Astrocyte (in vitro differentiated cells and primary cell): Measurements from ENCODE around the gene CASR. TPM values are rescaled to one million over a fixed set of nuclear protein-coding genes. Genes with fewer than 3 reads are reported as not detected.

ENCODE experiments used
- DNase-seq: peaks from one replicate; pipeline ENCODE4 v3.0.0-alpha.2; 2010; ENCODE audit warnings: low read depth
- FAIRE-seq: peaks from 2 replicates; lab custom pipeline; 2011; peaks lifted over from hg19 to GRCh38; lab: Jason Lieb, UNC
- H2AFZ ChIP-seq: 2 replicates; pipeline ENCODE4 v1.6.0; 2012; ENCODE audit warnings: low read depth, low read length, inconsistent platforms
- H3K27ac ChIP-seq: 2 replicates; pipeline ENCODE4 v1.5.1; 2011; ENCODE audit warnings: low read depth, low read length, inconsistent platforms
- H3K27me3 ChIP-seq: 2 replicates; pipeline ENCODE4 v1.6.0; 2011; ENCODE audit warnings: low read length, inconsistent platforms; ENCODE audit not compliant: insufficient read depth
- H3K36me3 ChIP-seq: 2 replicates; pipeline ENCODE4 v1.5.1; 2011; ENCODE audit warnings: low read length, inconsistent platforms; ENCODE audit not compliant: insufficient read depth
- H3K4me1 ChIP-seq: 2 replicates; pipeline ENCODE4 v1.5.1; 2011; ENCODE audit warnings: low read length, inconsistent platforms; ENCODE audit not compliant: insufficient read depth
- H3K4me2 ChIP-seq: 2 replicates; pipeline ENCODE4 v1.6.0; 2012; ENCODE audit warnings: low read length, inconsistent platforms
- H3K4me3 ChIP-seq: 2 replicates; pipeline ENCODE4 v1.5.1; 2011; ENCODE audit warnings: low read depth, mild to moderate bottlenecking, low read length, inconsistent platforms; ENCODE audit not compliant: insufficient read depth
- H3K79me2 ChIP-seq: 2 replicates; pipeline ENCODE4 v1.6.0; 2012; ENCODE audit warnings: mild to moderate bottlenecking, low read length, inconsistent platforms; ENCODE audit not compliant: insufficient read depth
- H3K9ac ChIP-seq: 2 replicates; pipeline ENCODE4 v1.6.0; 2012; ENCODE audit warnings: mild to moderate bottlenecking, low read length, inconsistent platforms
- H3K9me3 ChIP-seq: 2 replicates; pipeline ENCODE4 v1.5.1; 2012; ENCODE audit warnings: low read depth, mild to moderate bottlenecking, low read length, inconsistent platforms; ENCODE audit not compliant: insufficient read depth
- H4K20me1 ChIP-seq: 2 replicates; pipeline ENCODE4 v1.6.0; 2012; ENCODE audit warnings: low read length, inconsistent platforms; ENCODE audit not compliant: insufficient read depth
- H3K27ac Mint-ChIP-seq: one replicate; pipeline ENCODE4 v1.8.0; 2021; ENCODE audit warnings: mild to moderate bottlenecking, mixed read lengths; ENCODE audit not compliant: unreplicated experiment
- H3K27me3 Mint-ChIP-seq: one replicate; pipeline ENCODE4 v1.8.0; 2021; ENCODE audit warnings: low read depth, mixed read lengths; ENCODE audit not compliant: unreplicated experiment
- H3K36me3 Mint-ChIP-seq: one replicate; pipeline ENCODE4 v1.8.0; 2021; ENCODE audit warnings: low read depth, mixed read lengths; ENCODE audit not compliant: unreplicated experiment
- H3K4me1 Mint-ChIP-seq: one replicate; pipeline ENCODE4 v1.8.0; 2021; ENCODE audit warnings: low read depth, mixed read lengths; ENCODE audit not compliant: unreplicated experiment
- H3K4me3 Mint-ChIP-seq: one replicate; pipeline ENCODE4 v1.8.0; 2021; ENCODE audit warnings: mild to moderate bottlenecking, moderate library complexity, mixed read lengths; ENCODE audit not compliant: unreplicated experiment
- H3K9me3 Mint-ChIP-seq: one replicate; pipeline ENCODE4 v1.8.0; 2021; ENCODE audit warnings: mild to moderate bottlenecking, mixed read lengths; ENCODE audit not compliant: unreplicated experiment
- EZH2 ChIP-seq: IDR thresholded peaks from 2 replicates; pipeline ENCODE4 v1.6.1; 2012; ENCODE audit warnings: mild to moderate bottlenecking, low read length, inconsistent platforms; ENCODE audit not compliant: insufficient read depth
- total RNA-seq: library from RNA; stranded (reverse); gene quantifications from 2 replicates; pipeline ENCODE4 v1.2.1, GENCODE V29; 2021
- TF ChIP-seq, protein P1 (sequence below): IDR thresholded peaks from 2 replicates; pipeline ENCODE4 v1.5.1; 2011; ENCODE audit warnings: low read depth, mild to moderate bottlenecking, inconsistent platforms, low read length, moderate library complexity; ENCODE audit not compliant: insufficient read depth

The CASR gene
- total RNA-seq, 1 donor from 2014 or later: not detected

DNA sequence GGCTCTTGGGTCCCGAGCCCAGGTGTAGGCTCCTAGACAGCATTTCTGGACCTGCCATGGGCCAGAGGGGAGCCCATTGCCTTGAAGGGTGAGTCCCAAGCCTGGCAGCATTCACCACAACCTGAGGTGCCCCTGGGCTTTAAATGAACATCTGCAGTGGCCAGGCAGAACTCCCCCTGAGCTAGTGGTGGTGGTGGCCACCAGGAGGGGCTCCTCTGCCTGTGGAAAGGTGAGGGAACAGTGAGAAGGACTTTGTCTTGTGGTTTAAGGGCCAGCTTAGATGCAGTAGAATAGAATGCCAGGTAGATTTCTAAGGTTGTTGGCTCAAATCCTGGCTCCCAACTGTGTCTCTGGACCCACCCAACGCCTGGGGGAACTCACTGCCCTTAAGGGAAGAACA is 55.6 kb downstream of the CASR start:
- H3K4me3 Mint-ChIP-seq: no peak overlapping the region
- H3K36me3 ChIP-seq: no peaks in the 10 kb centered on the region
- FAIRE-seq (no peak), DNase-seq (no peak)
- H4K20me1 ChIP-seq: no peaks in the 10 kb centered on the region
- no peaks in the 10 kb centered on the region for H3K9me3 Mint-ChIP-seq
- H3K27me3 Mint-ChIP-seq: no peaks in the 10 kb centered on the region
- H3K9me3 ChIP-seq: no peaks in the 10 kb centered on the region
- no peaks in the 10 kb centered on the region for H3K27me3 ChIP-seq
- H2AFZ ChIP-seq: no peak overlapping the region
- no peak overlapping the region for H3K27ac ChIP-seq
- no peak overlapping the region for H3K4me3 ChIP-seq
- no peak overlapping the region for H3K4me2 ChIP-seq
- no peaks in the 10 kb centered on the region for H3K4me1 Mint-ChIP-seq
- H3K9ac ChIP-seq: no peak overlapping the region
- no peaks in the 10 kb centered on the region for H3K79me2 ChIP-seq
- no peaks in the 10 kb centered on the region for H3K36me3 Mint-ChIP-seq
- TF ChIP-seq, protein P1, sequence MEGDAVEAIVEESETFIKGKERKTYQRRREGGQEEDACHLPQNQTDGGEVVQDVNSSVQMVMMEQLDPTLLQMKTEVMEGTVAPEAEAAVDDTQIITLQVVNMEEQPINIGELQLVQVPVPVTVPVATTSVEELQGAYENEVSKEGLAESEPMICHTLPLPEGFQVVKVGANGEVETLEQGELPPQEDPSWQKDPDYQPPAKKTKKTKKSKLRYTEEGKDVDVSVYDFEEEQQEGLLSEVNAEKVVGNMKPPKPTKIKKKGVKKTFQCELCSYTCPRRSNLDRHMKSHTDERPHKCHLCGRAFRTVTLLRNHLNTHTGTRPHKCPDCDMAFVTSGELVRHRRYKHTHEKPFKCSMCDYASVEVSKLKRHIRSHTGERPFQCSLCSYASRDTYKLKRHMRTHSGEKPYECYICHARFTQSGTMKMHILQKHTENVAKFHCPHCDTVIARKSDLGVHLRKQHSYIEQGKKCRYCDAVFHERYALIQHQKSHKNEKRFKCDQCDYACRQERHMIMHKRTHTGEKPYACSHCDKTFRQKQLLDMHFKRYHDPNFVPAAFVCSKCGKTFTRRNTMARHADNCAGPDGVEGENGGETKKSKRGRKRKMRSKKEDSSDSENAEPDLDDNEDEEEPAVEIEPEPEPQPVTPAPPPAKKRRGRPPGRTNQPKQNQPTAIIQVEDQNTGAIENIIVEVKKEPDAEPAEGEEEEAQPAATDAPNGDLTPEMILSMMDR: no peak
- TF ChIP-seq EZH2: no peak
- no peaks in the 10 kb centered on the region for H3K4me1 ChIP-seq
- H3K27ac Mint-ChIP-seq: no peak overlapping the region

DNA sequence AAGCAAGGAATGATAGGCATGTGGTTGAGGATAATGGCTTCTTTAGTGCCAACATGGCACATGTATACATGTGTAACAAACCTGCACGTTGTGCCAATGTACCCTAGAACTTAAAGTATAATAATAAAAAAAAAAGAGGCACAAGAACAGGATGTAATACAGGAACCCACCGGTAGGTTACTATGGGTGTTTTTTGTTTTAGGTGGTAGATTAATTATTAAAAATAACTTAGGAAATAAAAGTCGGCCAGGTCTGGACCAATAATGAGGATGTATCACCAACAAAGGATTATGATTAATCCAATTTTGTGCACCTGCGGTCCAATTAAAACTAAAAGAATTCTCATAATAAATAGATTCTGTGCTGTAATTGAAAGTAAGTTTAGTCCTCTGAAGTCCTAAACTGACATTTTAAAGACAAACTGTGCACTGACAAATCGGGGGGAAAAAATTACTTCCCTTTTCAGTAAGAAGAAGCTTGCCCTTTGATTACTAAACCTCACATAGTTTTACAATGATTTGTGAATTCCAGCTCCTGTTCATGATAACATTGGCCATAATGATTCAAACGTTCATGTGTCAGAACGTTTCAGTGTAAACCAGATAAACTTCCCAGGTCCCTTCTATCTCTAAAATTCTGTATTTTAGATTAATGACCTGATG is 62.2 kb downstream of the CASR start:
- Histone ChIP-seq H3K4me1 (no peaks in the 10 kb centered on the region), H3K9me3 (no peaks in the 10 kb centered on the region), H2AFZ (no peak overlapping the region), H4K20me1 (no peaks in the 10 kb centered on the region), H3K9ac (no peak overlapping the region), H3K79me2 (no peaks in the 10 kb centered on the region), H3K4me3 (no peak overlapping the region), H3K4me2 (peak overlapping the region; percentile 38), H3K27ac (no peak overlapping the region), H3K27me3 (peaks cover 5% of the 10 kb centered on the region), H3K36me3 (no peaks in the 10 kb centered on the region)
- Mint-ChIP-seq H3K36me3 (no peaks in the 10 kb centered on the region), H3K4me1 (peaks cover 10% of the 10 kb centered on the region), H3K9me3 (no peaks in the 10 kb centered on the region), H3K4me3 (no peak overlapping the region), H3K27ac (no peak overlapping the region), H3K27me3 (peaks cover 7% of the 10 kb centered on the region)
- DNase-seq: peak; percentile 81
- no peak for FAIRE-seq
- no peak for TF ChIP-seq EZH2
- TF ChIP-seq, protein P1: no peak

DNA sequence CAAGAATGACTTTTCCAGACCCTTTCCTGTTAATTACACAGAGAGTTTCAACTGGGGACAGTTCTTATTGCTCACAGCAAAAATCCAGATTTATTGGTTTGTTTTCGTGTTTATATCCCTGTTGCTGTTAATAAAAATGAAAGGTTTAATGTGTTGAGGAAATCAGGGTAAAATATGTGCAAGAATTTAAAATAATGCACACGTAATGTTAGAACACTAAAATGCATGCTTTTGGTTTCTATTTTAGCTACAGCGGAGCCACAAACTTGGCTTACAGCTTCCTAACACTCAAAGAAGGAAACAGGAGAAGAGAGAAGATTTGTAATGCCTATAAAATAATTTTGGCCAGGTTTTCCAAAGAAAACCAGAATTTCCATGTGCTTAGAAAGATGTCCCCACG is 62.7 kb downstream of the CASR start:
- Histone ChIP-seq H3K9ac (no peak overlapping the region), H3K27me3 (peaks cover 5% of the 10 kb centered on the region), H3K4me3 (no peak overlapping the region), H3K36me3 (no peaks in the 10 kb centered on the region), H3K4me2 (peak overlapping the region; percentile 38), H3K79me2 (no peaks in the 10 kb centered on the region), H3K27ac (no peak overlapping the region), H4K20me1 (no peaks in the 10 kb centered on the region), H3K4me1 (no peaks in the 10 kb centered on the region), H3K9me3 (no peaks in the 10 kb centered on the region), H2AFZ (no peak overlapping the region)
- TF ChIP-seq, protein P1: no peak
- TF ChIP-seq EZH2: no peak
- Mint-ChIP-seq H3K4me1 (peaks cover 10% of the 10 kb centered on the region), H3K27ac (no peak overlapping the region), H3K9me3 (no peaks in the 10 kb centered on the region), H3K27me3 (peaks cover 7% of the 10 kb centered on the region), H3K36me3 (no peaks in the 10 kb centered on the region), H3K4me3 (no peak overlapping the region)
- DNase-seq (peak; percentile 49), FAIRE-seq (no peak)
